ENCODE data around the gene RFX1.

DNA sequence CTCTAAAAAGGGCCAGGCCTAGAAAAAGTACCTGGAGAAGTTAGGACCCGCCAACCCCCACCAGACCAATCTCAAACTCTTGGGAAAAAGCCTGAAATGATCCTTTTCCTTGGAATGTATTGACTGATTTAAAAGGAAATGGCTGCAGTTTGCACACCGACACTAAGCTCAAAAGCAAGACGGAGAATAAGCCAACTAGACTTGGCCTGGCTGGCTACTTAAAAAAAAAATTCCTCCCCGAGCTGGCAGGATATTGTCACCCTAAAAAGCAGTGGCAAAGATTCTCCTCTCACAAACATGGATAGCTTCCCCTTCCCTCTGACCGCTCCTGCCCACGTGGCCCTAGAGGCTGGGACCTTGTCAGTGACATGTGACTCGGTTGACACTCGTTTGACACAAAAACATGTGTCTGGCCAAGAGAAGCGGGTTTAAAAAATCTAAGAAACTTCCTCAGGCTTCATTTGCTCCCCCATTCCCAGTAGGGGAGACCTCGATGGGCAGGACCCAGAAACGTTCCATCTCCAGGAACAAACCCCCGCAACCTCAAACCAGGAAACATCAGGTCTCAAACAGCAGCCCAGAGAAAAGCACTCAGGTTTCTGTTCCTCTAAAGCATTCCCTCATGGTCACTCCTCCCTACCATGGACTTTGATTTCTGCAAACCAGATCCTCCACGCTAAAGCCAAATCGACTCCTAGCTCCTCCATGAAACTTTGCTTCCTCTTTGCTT lies 1.3 kb downstream of the RFX1 start:
- TF ChIP-seq CTCF (IDR thresholded peaks at IDR 0.05), result no peak
- TF ChIP-seq POLR2A (IDR thresholded peaks at IDR 0.05; ENCODE audit: low read depth), result no peak
- TF ChIP-seq POLR2AphosphoS5 (IDR thresholded peaks at IDR 0.05), result peak in 1 of 2 donors; percentile 71
- TF ChIP-seq EP300 (IDR thresholded peaks at IDR 0.05), result no peak

Measured in esophagus muscularis mucosa (tissue), 4 donors.